D341Med (cell line): ENCODE measurements around the gene CAV3.
A peak's percentile ranks its signal among the peaks of the same experiment; 100 is the strongest.
"Not testable (repeated sequence)": the region's sequence is repeated elsewhere in the genome, so short reads cannot be mapped to it uniquely, and the experiment has no call there.

Source experiments
- DNase-seq: peaks from one replicate; pipeline ENCODE4 v3.0.0; 2012; ENCODE audit warnings: low spot score

CAV3 gene

GRCh38 chr3:8733332-8734094 is at the start of gene CAV3:
Gene CAV3 (plus strand): TSS chr3:8733802. CDS start chr3:8733877, 75 bp downstream.
- DNase-seq = peak; percentile 61

- DNase-seq = not testable (repeated sequence)
Measured at GRCh38 chr3:8684992-8685391, 48.6 kb upstream of the CAV3 start.

- DNase-seq = not testable (repeated sequence)
Measured at GRCh38 chr3:8691295-8691694, 42.3 kb upstream of the CAV3 start.

- DNase-seq = no peak
Measured at GRCh38 chr3:8702560-8702959, 31.0 kb upstream of the CAV3 start.

- no peak for DNase-seq
Measured at GRCh38 chr3:8705575-8705974, 28.0 kb upstream of the CAV3 start.

GRCh38 chr3:8709287-8709686 is 24.3 kb upstream of the CAV3 start:
- DNase-seq = no peak

- DNase-seq = no peak
Measured at GRCh38 chr3:8709801-8710507, 23.6 kb upstream of the CAV3 start.

- no peak for DNase-seq
Measured at GRCh38 chr3:8712045-8712907, 21.3 kb upstream of the CAV3 start.

- no peak for DNase-seq
Measured at GRCh38 chr3:8712908-8713255, 20.7 kb upstream of the CAV3 start.

GRCh38 chr3:8713901-8714759 is 19.5 kb upstream of the CAV3 start:
- peak; percentile 64 for DNase-seq

GRCh38 chr3:8715757-8716156 is 17.8 kb upstream of the CAV3 start:
- DNase-seq = not testable (repeated sequence)

GRCh38 chr3:8722808-8723207 is 10.8 kb upstream of the CAV3 start:
- no peak for DNase-seq

GRCh38 chr3:8723612-8724011 is 10.0 kb upstream of the CAV3 start:
- no peak for DNase-seq

GRCh38 chr3:8724108-8724752 is 9.4 kb upstream of the CAV3 start:
- DNase-seq = no peak

- DNase-seq = no peak
Measured at GRCh38 chr3:8727605-8728512, 5.7 kb upstream of the CAV3 start.

- DNase-seq = no peak
Measured at GRCh38 chr3:8729479-8729878, 4.1 kb upstream of the CAV3 start.

GRCh38 chr3:8730656-8731055 is 2.9 kb upstream of the CAV3 start:
- DNase-seq = no peak

- DNase-seq = no peak
Measured at GRCh38 chr3:8732413-8732812, 1.2 kb upstream of the CAV3 start.

GRCh38 chr3:8734137-8734878 is 706 bp downstream of the CAV3 start:
- DNase-seq = no peak
